GM12872 (cell line): ENCODE measurements around the gene TSC22D2.

Source experiments
- TF ChIP-seq, protein P1 (sequence below): IDR thresholded peaks from 3 replicates; pipeline ENCODE4 v1.5.1; 2011; ENCODE audit warnings: low read depth, mild to moderate bottlenecking, low read length, moderate library complexity; ENCODE audit not compliant: insufficient read depth

TSC22D2 gene

DNA sequence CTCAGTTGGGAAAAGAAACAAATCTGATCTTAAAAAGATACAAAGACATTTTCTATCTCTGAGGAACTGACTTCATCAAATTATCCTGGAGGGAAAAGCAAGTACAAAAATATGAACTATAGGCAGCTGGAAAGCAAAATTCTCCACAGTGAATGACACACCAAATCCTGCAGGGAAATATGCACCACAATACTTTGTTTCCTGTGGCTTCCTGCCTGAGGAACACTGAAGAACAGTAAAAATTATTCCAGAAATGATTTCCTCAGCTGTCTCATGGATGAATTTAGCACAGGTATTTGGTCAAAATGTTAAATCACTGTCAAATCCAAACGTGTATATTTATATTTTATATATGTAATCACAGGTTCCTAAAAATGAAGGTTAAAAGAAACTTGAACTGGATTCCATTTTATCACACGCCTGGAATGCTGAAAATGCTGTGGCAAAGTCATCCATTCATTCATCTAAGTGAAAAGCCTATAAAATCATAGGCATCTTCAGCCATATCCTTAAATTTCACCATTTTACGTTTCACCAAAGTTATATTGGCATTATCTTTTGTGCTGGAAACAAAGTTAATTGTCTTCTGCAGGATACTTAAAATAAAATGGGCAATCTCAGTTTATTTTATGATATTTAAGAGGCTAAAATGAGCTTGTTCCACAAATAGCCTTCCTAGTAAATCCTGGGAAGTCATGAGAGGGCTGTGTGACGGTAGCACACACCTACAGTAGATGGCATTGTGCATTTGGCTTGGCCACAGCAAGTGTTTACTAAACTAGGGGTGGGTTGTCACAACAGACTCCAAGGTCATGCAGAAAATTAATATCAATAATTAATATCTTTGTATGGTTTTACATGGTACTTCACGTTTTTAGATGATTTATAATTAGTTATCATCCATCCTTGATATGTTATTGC lies 19.3 kb upstream of the TSC22D2 start:
- TF ChIP-seq, protein P1, sequence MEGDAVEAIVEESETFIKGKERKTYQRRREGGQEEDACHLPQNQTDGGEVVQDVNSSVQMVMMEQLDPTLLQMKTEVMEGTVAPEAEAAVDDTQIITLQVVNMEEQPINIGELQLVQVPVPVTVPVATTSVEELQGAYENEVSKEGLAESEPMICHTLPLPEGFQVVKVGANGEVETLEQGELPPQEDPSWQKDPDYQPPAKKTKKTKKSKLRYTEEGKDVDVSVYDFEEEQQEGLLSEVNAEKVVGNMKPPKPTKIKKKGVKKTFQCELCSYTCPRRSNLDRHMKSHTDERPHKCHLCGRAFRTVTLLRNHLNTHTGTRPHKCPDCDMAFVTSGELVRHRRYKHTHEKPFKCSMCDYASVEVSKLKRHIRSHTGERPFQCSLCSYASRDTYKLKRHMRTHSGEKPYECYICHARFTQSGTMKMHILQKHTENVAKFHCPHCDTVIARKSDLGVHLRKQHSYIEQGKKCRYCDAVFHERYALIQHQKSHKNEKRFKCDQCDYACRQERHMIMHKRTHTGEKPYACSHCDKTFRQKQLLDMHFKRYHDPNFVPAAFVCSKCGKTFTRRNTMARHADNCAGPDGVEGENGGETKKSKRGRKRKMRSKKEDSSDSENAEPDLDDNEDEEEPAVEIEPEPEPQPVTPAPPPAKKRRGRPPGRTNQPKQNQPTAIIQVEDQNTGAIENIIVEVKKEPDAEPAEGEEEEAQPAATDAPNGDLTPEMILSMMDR: no peak

DNA sequence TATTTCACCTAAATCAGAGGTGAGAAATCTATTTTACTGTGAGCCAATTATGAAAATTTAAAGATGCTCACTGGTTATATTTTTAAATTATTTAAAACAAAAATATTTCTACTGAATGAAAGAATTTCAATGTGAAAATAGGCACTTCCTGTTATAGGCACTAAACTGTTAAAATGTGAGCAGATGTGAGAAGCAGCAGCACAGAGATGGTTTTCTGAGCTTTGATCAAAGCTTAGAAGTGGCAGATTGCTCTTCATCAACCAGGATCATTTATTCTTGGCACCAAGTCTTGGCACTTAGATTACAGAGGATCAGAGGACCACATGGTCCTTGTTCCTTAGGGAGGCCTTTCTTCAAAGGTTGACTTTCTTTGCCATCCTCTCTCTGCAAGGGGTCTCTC lies 18.0 kb upstream of the TSC22D2 start:
- TF ChIP-seq, protein P1: no peak

DNA sequence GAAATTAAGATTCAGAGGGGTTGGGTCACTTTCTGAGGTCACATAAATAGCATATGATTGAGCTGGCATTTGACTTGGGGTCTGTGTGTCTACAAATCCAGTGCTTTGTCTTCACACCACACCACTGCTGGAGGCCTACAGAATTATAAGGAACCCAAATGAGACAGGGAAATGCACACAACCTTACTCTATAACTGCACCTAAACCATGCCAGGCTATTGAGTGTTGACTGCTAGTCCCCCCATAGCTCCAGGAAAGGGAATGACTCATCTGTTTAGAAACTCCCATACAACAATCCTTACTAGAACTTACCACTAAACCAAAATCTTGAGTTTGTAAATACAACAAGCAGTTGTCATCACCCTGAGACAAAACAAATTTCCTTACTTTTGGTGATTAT lies 16.9 kb upstream of the TSC22D2 start:
- TF ChIP-seq, protein P1: no peak

DNA sequence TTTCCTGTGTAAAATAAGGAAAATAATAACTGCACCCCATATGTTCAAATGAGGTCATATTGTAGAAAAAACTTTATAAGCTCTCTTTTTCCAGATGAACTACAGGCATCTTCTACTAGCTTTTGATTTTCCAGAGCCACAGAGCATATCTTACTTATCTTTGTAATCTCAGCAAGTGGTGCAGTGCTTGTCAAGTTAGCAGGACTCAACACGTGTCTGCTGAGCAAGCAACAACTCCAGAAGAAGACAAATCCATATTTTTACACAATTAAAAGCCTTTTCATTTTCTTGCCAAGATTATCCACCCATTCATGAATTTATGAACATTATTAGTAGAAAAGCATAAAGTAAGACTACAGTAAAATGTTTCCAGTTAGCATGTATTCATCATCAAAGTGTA lies 14.4 kb upstream of the TSC22D2 start:
- TF ChIP-seq, protein P1: no peak

DNA sequence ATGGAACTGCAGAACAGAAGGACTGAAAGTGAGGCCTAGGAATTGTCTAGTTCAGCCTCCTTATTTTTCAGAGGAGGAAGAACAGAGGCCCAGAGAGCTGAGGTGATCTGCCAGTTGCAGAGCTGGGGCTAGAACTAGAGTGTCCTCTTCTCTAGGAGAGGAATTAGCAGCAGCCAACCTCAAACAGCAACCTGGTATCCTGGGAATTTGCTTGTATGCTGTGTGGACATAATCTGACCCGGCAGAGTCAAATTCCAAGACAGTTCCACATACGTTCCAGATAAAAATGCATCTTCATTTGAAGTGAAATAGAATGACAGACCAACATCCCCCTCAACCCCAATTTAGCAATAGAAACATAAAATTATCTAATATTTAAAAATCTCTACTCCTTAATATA lies 13.5 kb upstream of the TSC22D2 start:
- TF ChIP-seq, protein P1: no peak

DNA sequence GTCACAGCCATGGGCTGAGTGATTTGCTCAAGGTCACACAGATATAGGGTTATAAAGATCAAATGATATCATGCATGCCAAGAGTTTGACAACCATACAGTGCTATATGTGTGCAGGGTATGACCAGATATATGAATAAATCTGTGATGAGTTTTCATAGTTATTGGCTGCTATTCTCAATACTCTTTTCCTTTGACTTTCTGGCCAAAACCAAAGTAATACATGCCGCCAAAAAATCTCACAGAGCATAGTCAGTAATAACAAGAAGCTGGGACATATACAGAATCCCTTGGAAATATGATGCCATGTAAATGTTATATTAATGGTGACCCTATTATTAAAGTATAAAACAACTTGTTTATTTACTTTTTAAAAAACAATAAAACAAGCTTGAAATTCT lies 11.6 kb upstream of the TSC22D2 start:
- TF ChIP-seq, protein P1: no peak

DNA sequence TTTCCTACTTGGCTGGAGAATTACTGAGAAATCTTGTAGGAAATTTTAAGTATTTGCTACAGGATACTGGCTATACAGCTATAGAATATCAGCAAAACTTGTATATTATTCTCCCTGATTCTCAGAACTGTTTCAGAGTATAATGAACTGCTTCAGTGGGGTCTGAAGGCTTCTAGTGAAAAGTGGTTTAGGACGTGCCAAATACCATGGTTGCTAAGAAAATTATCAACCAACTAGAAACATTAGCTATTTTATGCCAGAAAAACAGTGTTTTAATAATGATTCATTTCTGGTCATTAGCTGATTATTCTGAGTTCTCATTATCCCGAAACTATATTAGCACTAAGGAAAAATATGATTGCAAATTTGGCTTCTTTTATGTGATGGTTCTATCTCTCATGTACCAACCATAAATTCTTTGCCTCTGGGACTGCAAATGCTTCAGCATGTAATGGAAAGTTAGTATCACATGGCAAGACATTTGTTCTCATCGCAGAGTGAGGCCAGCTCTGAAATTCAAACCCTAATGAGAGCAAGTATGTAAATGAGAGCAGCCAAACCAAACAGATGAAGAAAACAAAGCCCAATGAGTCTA lies 11.0 kb upstream of the TSC22D2 start:
- TF ChIP-seq, protein P1: no peak
